Subcutaneous adipose tissue (tissue), 4 donors: Measurements from ENCODE around the gene EPHA5. TPM values are rescaled to one million over a fixed set of nuclear protein-coding genes. Genes with fewer than 3 reads are reported as not detected.

Source experiments
- total RNA-seq, 4 donors: library from RNA; depleted of rRNA; stranded (reverse); fragments of >200 nt; gene quantifications; one replicate each; pipeline ENCODE4 v1.1.0, GENCODE V29; 2016
- TF ChIP-seq, protein P1 (sequence below): fragments of 450-650 bp; IDR thresholded peaks from one replicate; pipeline ENCODE4 v1.5.1; 2016; ENCODE audit warnings: low read depth, mild to moderate bottlenecking, control low read depth, antibody characterized with exemption, moderate library complexity

EPHA5 gene
- total RNA-seq, 4 donors from 2014 or later = 0.44 TPM; not detected in 3

DNA sequence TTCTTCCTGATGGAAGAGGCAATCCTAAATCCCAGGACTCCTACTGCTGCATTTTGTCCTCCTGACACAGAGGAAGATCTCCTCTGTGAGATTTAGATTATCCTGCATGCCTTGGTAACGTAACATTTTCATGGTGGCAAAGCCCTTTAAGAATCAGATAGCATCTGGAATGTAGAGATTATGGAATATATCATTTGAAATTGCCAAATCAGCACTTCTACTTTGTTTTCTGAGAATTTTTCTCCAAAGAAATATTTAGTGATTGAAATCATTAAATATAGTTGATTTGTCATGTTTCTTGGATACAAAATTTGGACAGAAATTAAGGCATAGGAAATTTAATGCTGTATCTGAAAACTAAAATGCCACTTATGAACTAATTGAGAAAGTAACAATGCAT, 326.9 kb downstream of the EPHA5 start:
- TF ChIP-seq, protein P1, sequence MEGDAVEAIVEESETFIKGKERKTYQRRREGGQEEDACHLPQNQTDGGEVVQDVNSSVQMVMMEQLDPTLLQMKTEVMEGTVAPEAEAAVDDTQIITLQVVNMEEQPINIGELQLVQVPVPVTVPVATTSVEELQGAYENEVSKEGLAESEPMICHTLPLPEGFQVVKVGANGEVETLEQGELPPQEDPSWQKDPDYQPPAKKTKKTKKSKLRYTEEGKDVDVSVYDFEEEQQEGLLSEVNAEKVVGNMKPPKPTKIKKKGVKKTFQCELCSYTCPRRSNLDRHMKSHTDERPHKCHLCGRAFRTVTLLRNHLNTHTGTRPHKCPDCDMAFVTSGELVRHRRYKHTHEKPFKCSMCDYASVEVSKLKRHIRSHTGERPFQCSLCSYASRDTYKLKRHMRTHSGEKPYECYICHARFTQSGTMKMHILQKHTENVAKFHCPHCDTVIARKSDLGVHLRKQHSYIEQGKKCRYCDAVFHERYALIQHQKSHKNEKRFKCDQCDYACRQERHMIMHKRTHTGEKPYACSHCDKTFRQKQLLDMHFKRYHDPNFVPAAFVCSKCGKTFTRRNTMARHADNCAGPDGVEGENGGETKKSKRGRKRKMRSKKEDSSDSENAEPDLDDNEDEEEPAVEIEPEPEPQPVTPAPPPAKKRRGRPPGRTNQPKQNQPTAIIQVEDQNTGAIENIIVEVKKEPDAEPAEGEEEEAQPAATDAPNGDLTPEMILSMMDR = no peak

DNA sequence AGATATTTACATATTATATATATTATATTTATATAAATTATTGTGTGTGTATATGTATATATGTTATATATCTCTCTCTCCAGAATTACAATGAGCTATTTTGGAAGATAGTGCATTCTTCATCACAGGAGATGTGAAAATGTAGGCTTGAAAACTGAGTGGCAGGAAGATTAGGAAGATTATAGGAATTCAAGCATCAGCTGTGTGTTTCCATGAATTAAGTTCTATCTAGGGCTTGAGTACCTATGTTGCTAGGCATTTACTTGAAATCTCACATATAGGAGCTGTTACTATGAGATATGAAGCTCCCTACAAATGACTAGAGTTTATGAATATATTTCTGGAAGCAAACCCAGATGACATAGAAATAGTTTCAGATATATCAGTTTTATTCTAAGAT, 328.7 kb downstream of the EPHA5 start:
- TF ChIP-seq, protein P1 = no peak

DNA sequence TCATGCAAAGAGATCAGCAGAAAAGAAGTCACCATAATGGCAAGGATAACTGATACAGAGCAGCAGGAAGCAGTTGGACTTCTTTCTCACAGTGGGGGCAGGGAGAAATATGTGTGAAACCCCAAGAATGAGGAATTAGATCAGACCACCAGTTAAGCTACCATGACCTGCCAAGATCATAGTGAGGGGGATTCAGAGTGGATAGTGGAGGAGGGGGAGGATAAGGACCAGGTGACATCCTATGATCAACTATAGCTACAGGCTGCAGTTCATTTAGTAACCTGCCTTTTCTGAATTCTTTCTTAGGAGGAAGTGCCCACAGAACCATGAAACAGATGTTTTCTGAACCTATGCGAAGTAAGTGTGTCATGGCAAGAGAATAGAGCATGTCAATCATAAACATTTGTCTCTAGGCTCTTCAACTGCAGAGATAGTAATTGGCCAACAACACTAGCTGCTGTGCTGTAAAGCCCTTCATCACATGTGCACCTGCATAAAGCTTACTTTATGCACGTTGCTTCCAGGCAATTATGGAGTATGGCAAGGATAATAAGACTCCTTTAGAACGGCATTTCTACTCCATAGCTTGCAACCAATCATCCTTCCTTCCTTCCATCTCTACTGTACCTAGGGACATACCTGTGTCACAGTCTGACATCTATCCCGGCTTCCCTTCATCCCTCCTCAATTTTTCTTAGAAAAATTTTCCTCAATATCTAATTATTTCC, 329.7 kb downstream of the EPHA5 start:
- TF ChIP-seq, protein P1 = no peak

DNA sequence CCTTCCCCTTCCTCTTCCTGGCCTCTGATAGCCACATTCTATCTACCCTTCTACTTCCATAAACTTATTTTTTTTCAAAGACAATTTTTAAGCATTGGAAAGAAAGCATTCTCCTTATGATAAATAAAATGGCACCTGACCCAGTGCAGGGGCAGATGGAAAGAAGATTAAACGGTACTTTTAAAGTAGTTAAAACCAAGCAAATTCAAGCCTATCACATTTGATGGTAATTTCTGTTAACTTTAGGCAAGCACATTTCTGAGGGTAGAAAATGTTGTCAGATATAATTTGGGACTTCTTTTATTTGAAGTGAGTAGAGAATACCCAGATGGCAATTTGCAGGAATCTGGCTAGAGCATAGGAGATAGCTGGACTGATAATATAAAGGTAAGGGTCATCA, 332.9 kb downstream of the EPHA5 start:
- TF ChIP-seq, protein P1 = no peak

DNA sequence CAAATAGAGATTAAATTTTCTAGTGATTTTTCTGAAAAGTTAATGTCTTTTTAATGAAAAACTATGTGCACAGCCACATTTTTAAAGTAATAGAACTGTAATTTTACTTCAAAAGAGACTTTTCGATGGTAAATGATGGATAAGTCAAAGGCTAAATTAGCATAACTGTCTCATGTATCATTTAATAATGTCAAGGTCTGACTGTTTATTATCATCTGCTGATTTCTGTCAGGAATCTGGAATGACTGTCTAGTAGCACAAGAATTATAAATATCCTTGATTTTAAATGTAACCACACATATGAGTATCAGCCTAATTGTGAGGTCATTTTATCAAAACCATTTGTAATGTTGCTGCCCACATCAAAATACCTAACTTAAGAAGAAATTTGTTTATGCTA, 333.8 kb downstream of the EPHA5 start:
- TF ChIP-seq, protein P1 = no peak

DNA sequence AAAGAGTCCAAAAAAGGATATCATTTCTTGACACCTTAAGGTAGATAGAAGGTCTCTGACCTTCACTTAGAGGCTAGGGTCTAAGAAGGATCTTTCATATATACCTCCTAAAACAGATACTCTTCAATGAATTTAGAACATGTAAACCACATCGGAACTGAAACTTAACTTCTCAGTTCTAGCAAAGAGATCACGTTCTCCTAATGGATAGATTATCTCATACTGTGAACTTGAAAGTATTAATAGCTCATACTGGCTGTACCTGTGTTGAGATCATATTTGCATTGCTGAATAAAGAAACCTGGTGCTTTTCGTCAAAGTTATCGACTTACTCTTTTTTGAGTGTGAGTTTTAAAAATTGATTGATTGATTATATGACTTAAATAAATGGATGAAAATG, 353.8 kb downstream of the EPHA5 start:
- TF ChIP-seq, protein P1 = no peak

DNA sequence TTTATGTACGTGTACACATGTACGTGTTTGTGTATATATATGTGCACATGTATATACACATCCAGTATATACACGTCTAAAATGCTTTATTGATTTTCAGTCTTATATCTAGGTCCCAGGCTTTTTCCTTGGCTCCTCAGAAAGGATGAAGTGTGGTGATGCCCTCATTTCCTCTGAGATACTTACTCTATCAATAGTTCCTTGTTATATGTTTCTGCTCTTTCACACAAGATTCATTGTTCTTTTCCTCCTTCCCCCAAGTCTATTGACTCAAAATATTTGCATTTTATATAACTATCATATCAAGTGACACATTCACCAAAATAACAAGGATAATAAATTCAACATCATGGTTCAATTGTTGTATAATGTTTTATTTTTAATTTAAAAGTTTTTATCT, 359.2 kb downstream of the EPHA5 start:
- TF ChIP-seq, protein P1 = no peak
